Breast epithelium (tissue), 4 donors: ENCODE measurements around the gene PDLIM1. TPM values are rescaled to one million over a fixed set of nuclear protein-coding genes. Genes with fewer than 3 reads are reported as not detected.

Source experiments
- DNase-seq, 2 donors: peaks; one replicate each; pipeline ENCODE4 v3.0.0-alpha.2; 2019; ENCODE audit warnings: low spot score in 2 of 2
- H3K27ac ChIP-seq, 2 donors: fragments of 200-600 bp; sonication (generic) in 1 of 2; one replicate each; pipeline ENCODE4 v1.5.1; 2016 to 2019; ENCODE audit warnings: mild to moderate bottlenecking in 1 of 2
- H3K27me3 ChIP-seq, 2 donors: fragments of 200-600 bp; sonication (generic) in 1 of 2; one replicate each; pipeline versions ENCODE4 v1.5.1 to v1.6.0; 2017 to 2019; ENCODE audit warnings: control low read depth in 1 of 2, mild to moderate bottlenecking in 1 of 2
- H3K36me3 ChIP-seq: fragments of 200-600 bp; one replicate; pipeline ENCODE4 v1.5.1; 2019
- H3K4me1 ChIP-seq, 2 donors: fragments of 200-600 bp; sonication (generic); one replicate each; pipeline ENCODE4 v1.5.1; 2016 to 2019; ENCODE audit warnings: control low read depth in 1 of 2
- H3K4me3 ChIP-seq, 3 donors: fragments of 200-600 bp; sonication (generic); 1 replicate in 2 of 3; 2 replicates in 1 of 3; pipeline ENCODE4 v1.5.1; 2016 to 2019; ENCODE audit warnings: mild to moderate bottlenecking in 3 of 3, moderate library complexity in 2 of 3
- H3K9me3 ChIP-seq, 2 donors: fragments of 200-600 bp; sonication (generic) in 1 of 2; one replicate each; pipeline ENCODE4 v1.5.1; 2016 to 2019; ENCODE audit warnings: control low read depth in 1 of 2
- POLR2A ChIP-seq: fragments of 450-650 bp; IDR thresholded peaks from one replicate; pipeline ENCODE4 v1.6.1; 2016; ENCODE audit warnings: antibody characterized with exemption, mild to moderate bottlenecking, moderate library complexity
- POLR2AphosphoS5 ChIP-seq, 3 donors: sonication (generic); formaldehyde crosslinking; IDR thresholded peaks; one replicate each; pipeline ENCODE4 v1.6.1; 2017; ENCODE audit warnings: antibody characterized with exemption in 3 of 3
- intact Hi-C: fragments of 100-400 bp; cut with DNase I; formaldehyde crosslinking; loops from one replicate; pipeline ENCODE4 v1.15.1; 2023; ENCODE audit warnings: low total_unique reads
- total RNA-seq, 3 donors: library from RNA; depleted of rRNA; stranded (reverse); fragments of >200 nt; gene quantifications; one replicate each; pipeline ENCODE4 v1.1.0, GENCODE V29; 2016
- TF ChIP-seq, protein P1 (sequence below), 3 donors: fragments of 450-650 bp; IDR thresholded peaks; one replicate each; pipeline ENCODE4 v1.5.1; 2016 to 2017; ENCODE audit warnings: antibody characterized with exemption in 3 of 3, mild to moderate bottlenecking in 3 of 3, moderate library complexity in 3 of 3

The PDLIM1 gene
- total RNA-seq, 3 donors from 2014 or later: 80.8 to 143 (median 87.7) TPM

- no peak overlapping the region for H3K27ac ChIP-seq
- DNase-seq: no peak
- no peaks in the 10 kb centered on the region for H3K4me1 ChIP-seq
- no peaks in the 10 kb centered on the region for H3K36me3 ChIP-seq
- H3K9me3 ChIP-seq: no peaks in the 10 kb centered on the region
- intact Hi-C loops: no loop called here
- H3K27me3 ChIP-seq: no peaks in the 10 kb centered on the region
- TF ChIP-seq POLR2A (no peak), POLR2AphosphoS5 (IDR thresholded peaks at IDR 0.05) (no peak)
- TF ChIP-seq, protein P1, sequence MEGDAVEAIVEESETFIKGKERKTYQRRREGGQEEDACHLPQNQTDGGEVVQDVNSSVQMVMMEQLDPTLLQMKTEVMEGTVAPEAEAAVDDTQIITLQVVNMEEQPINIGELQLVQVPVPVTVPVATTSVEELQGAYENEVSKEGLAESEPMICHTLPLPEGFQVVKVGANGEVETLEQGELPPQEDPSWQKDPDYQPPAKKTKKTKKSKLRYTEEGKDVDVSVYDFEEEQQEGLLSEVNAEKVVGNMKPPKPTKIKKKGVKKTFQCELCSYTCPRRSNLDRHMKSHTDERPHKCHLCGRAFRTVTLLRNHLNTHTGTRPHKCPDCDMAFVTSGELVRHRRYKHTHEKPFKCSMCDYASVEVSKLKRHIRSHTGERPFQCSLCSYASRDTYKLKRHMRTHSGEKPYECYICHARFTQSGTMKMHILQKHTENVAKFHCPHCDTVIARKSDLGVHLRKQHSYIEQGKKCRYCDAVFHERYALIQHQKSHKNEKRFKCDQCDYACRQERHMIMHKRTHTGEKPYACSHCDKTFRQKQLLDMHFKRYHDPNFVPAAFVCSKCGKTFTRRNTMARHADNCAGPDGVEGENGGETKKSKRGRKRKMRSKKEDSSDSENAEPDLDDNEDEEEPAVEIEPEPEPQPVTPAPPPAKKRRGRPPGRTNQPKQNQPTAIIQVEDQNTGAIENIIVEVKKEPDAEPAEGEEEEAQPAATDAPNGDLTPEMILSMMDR (IDR thresholded peaks at IDR 0.05): no peak
- H3K4me3 ChIP-seq: no peak overlapping the region
These were observed 53.2 kb downstream of the PDLIM1 start for GRCh38 chr10:95237376-95238170.

DNA sequence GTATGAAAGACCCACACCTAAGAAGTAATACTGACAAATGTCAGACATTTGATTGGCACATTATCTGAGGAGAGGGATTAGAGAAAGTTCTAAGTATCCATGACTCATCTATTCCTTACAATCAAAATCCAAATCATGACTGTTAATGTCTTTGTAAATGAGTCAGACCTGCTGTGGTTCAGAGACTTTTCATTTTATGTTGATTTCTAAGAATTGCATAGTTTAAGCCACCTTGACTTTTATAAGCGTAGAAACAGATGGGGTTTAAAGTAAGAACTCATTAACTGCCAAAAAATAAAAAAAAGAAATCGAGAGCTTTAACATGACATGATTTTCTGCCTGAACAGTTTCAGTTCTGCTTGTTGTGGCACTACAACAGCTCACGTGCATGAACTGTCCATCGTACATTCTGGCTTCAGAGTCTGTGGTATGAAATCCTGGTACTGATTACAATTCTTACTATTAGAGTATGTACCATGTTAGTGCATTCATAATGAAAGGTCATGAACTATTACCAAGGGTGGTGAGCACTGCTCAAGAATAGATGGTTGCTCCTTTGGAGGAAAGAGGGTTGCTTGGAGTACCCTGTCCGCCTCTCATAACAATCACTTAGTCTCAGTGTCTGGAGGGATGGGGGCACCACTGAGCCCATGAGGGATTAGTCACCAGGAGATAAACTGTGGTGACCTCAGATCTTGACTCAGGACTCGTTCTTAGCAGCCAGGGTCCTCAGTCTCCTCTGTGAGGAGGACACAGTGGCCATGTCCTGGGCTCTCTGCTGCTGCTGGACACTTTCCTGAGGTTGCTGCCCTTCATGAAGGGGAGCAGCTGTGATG is 54.5 kb downstream of the PDLIM1 start:
- no peak for DNase-seq
- intact Hi-C loops: no loop called here
- Histone ChIP-seq H3K27me3 (no peaks in the 10 kb centered on the region), H3K4me3 (no peak overlapping the region), H3K36me3 (no peaks in the 10 kb centered on the region), H3K4me1 (no peaks in the 10 kb centered on the region), H3K27ac (no peak overlapping the region), H3K9me3 (no peaks in the 10 kb centered on the region)
- TF ChIP-seq POLR2A (no peak), POLR2AphosphoS5 (IDR thresholded peaks at IDR 0.05) (no peak)
- TF ChIP-seq, protein P1 (IDR thresholded peaks at IDR 0.05): no peak

GRCh38 chr10:95235676-95236067 is 55.1 kb downstream of the PDLIM1 start:
- no peak for TF ChIP-seq POLR2AphosphoS5 (IDR thresholded peaks at IDR 0.05)
- TF ChIP-seq, protein P1 (IDR thresholded peaks at IDR 0.05): no peak
- TF ChIP-seq POLR2A: no peak
- Histone ChIP-seq H3K27ac (no peak overlapping the region), H3K36me3 (no peaks in the 10 kb centered on the region), H3K4me3 (no peak overlapping the region), H3K27me3 (no peaks in the 10 kb centered on the region), H3K4me1 (no peaks in the 10 kb centered on the region), H3K9me3 (no peaks in the 10 kb centered on the region)
- intact Hi-C loops: no loop called here
- DNase-seq: no peak

GRCh38 chr10:95234951-95235350 is 55.9 kb downstream of the PDLIM1 start:
- TF ChIP-seq, protein P1 (IDR thresholded peaks at IDR 0.05): no peak
- TF ChIP-seq POLR2A (no peak), POLR2AphosphoS5 (IDR thresholded peaks at IDR 0.05) (no peak)
- no peak overlapping the region for H3K27ac ChIP-seq

More at GRCh38 chr10:95234951-95235350, 55.9 kb downstream of the PDLIM1 start:
- H3K4me1 ChIP-seq: no peaks in the 10 kb centered on the region
- no peak for DNase-seq
- no peak overlapping the region for H3K4me3 ChIP-seq
- H3K27me3 ChIP-seq: no peaks in the 10 kb centered on the region
- intact Hi-C loops: no loop called here
- H3K9me3 ChIP-seq: no peaks in the 10 kb centered on the region
- no peaks in the 10 kb centered on the region for H3K36me3 ChIP-seq
